ENCODE data around the gene CNNM1. TPM values are rescaled to one million over a fixed set of nuclear protein-coding genes. Genes with fewer than 3 reads are reported as not detected.

Gene CNNM1
- polyA plus RNA-seq, 1 experiment = 1.3 TPM

GRCh38 chr10:99410876-99411275 is 81.7 kb downstream of the CNNM1 start:
- ChIA-PET POLR2A (no interaction called here), CTCF (interaction anchor here (1.4 kb wide), 1 partner anchor 13 kb away, joined by 3 read pairs; no protein-coding TSS in a partner anchor)
- Histone ChIP-seq H3K4me3 (ENCODE audit: low read depth, low read length) (no peak overlapping the region), H3K36me3 (ENCODE audit: control insufficient read depth, insufficient read depth, low read length) (peaks cover 3% of the 10 kb centered on the region), H3K27me3 (ENCODE audit: control insufficient read depth, insufficient read depth, low read length) (no peaks in the 10 kb centered on the region)
- DNase-seq (ENCODE audit: low read depth) = no peak
- no peak for TF ChIP-seq CTCF (IDR thresholded peaks at IDR 0.05; ENCODE audit: insufficient read depth, low read depth, low read length)

- no peaks in the 10 kb centered on the region for H3K27me3 ChIP-seq (ENCODE audit: control insufficient read depth, insufficient read depth, low read length)
- H3K4me3 ChIP-seq (ENCODE audit: low read depth, low read length) = no peak overlapping the region
- POLR2A ChIA-PET = no interaction called here
- no peak for TF ChIP-seq CTCF (IDR thresholded peaks at IDR 0.05; ENCODE audit: insufficient read depth, low read depth, low read length)
- CTCF ChIA-PET = interaction anchor here (0.7 to 1.5 kb wide), 7 partner anchors 9 to 200 kb away, joined by 3 to 8 read pairs (median 3); partner anchors contain the start of gene GOT1
- H3K36me3 ChIP-seq (ENCODE audit: control insufficient read depth, insufficient read depth, low read length) = peaks cover under 1% of the 10 kb centered on the region; the same call in 1 of the 2 replicates
- no peak for DNase-seq (ENCODE audit: low read depth)
These were observed 82.4 kb downstream of the CNNM1 start for GRCh38 chr10:99411546-99411945.

- TF ChIP-seq CTCF (IDR thresholded peaks at IDR 0.05; ENCODE audit: insufficient read depth, low read depth, low read length) = no peak
- Histone ChIP-seq H3K27me3 (ENCODE audit: control insufficient read depth, insufficient read depth, low read length) (no peaks in the 10 kb centered on the region), H3K4me3 (ENCODE audit: low read depth, low read length) (no peak overlapping the region), H3K36me3 (ENCODE audit: control insufficient read depth, insufficient read depth, low read length) (no peaks in the 10 kb centered on the region; the same call in 1 of the 2 replicates)
- DNase-seq (ENCODE audit: low read depth) = no peak
- ChIA-PET CTCF (interaction anchor here (0.7 to 1.5 kb wide), 7 partner anchors 9 to 199 kb away, joined by 3 to 8 read pairs (median 3); partner anchors contain the start of gene GOT1), POLR2A (interaction anchor here (0.6 kb wide), 1 partner anchor 51 kb away, joined by 5 read pairs; no protein-coding TSS in a partner anchor)
These were observed 82.9 kb downstream of the CNNM1 start for GRCh38 chr10:99412099-99412498.

- ChIA-PET POLR2A (no interaction called here), CTCF (interaction anchor here (1.0 to 1.1 kb wide), 2 partner anchors 15 to 27 kb away, joined by 3 to 5 read pairs; no protein-coding TSS in a partner anchor)
- DNase-seq (ENCODE audit: low read depth) = no peak
- no peak for TF ChIP-seq CTCF (IDR thresholded peaks at IDR 0.05; ENCODE audit: insufficient read depth, low read depth, low read length)
- no peak overlapping the region for H3K4me3 ChIP-seq (ENCODE audit: low read depth, low read length)
- peaks cover 3% of the 10 kb centered on the region; the same call in 1 of the 2 replicates for H3K36me3 ChIP-seq (ENCODE audit: control insufficient read depth, insufficient read depth, low read length)
- no peaks in the 10 kb centered on the region for H3K27me3 ChIP-seq (ENCODE audit: control insufficient read depth, insufficient read depth, low read length)
These were observed 89.9 kb downstream of the CNNM1 start for GRCh38 chr10:99418910-99419624.

- H3K27me3 ChIP-seq (ENCODE audit: control insufficient read depth, insufficient read depth, low read length) = no peaks in the 10 kb centered on the region
- no peak for DNase-seq (ENCODE audit: low read depth)
- no peak for TF ChIP-seq CTCF (IDR thresholded peaks at IDR 0.05; ENCODE audit: insufficient read depth, low read depth, low read length)
- H3K4me3 ChIP-seq (ENCODE audit: low read depth, low read length) = no peak overlapping the region
- POLR2A ChIA-PET = no interaction called here
- CTCF ChIA-PET = interaction anchor here (1.0 to 1.1 kb wide), 3 partner anchors 15 to 27 kb away, joined by 3 to 5 read pairs (median 5); no protein-coding TSS in a partner anchor
- peaks cover 3% of the 10 kb centered on the region; the same call in 1 of the 2 replicates for H3K36me3 ChIP-seq (ENCODE audit: control insufficient read depth, insufficient read depth, low read length)
These were observed 90.5 kb downstream of the CNNM1 start for GRCh38 chr10:99419688-99420087.
